Left renal cortex interstitium (tissue), 4 donors: ENCODE data around the gene NCAPG2. TPM values are rescaled to one million over a fixed set of nuclear protein-coding genes. Genes with fewer than 3 reads are reported as not detected.
"Not testable (repeated sequence)": the region's sequence is repeated elsewhere in the genome, so short reads cannot be mapped to it uniquely, and the experiment has no call there.

Experiments
- DNase-seq, 4 donors: peaks; one replicate each; pipeline ENCODE4 v3.0.0-alpha.2; 2013; ENCODE audit warnings: low read depth in 4 of 4, low spot score in 2 of 4, missing footprints in 1 of 4
- polyA plus RNA-seq, 4 donors: library from polyadenylated mRNA; unstranded; fragments of 120-200 nt; gene quantifications; one replicate each; pipeline ENCODE4 v1.2.1, GENCODE V29; 2013; ENCODE audit not compliant: insufficient read length in 4 of 4

The NCAPG2 gene
- polyA plus RNA-seq, 4 donors = 22.6 to 25.8 (median 24.7) TPM

DNA sequence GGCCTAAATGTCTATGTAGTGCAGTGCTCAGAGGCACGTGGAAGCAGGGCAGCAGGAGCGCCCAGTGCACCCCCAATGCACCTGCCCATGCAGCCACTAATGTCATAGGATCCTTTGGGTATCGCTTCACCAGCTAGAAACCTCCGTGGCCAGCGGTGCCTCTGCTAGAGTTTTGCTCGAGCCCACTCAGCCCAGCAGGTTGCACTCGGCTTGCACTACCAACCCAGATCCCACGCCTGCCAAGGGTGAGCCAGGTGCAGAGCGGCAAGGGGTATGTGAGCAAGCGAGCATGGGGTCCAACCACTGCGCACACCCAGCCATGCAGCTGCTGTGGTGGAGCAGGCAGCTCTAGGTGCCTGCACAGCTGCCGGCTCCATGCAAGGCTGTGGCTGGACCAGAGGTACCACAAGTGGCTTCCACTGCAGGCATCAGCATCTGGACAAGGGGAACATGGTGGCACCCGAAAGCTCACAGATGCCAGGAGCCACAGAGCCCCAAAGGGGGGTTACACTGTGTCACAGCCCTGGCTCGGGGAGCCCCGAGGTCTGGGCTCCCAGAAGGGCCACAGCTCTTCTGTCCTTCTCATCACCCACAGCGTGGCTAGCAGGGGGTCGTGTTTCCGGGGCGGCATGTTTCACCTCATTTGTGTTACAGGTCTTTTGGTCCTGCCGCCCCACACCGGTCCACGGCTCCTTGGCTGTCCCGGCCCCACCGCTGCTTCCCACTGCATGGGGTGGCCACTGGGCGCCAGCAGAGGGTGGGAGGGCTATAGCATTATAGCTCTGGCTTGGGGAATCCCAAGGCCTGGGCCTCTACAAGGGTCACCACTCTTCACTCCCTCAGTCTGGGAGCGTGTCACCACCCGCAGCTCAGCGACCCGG lies 2.3 kb upstream of the NCAPG2 start:
- no peak for DNase-seq

DNA sequence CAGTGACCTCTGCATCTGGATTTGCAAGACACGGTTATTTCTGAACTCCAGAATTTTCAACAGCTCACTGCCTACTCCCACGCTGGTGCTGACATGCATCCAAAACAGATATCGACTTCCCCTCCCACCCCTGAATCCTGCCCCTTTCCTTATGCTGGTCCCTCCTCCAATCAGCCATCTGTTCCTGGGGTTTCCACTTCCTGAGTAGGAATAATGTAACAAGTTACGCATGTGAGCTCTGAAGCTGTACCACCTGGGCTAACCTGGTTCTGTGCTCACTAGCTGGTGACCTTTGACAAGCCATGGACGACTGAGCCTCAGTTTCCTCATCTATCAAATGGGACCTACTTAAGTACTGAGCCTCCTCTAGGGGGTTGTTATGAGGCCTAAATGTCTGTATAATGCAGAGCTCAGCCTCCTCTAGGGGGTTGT lies 1.7 kb upstream of the NCAPG2 start:
- DNase-seq = no peak

DNA sequence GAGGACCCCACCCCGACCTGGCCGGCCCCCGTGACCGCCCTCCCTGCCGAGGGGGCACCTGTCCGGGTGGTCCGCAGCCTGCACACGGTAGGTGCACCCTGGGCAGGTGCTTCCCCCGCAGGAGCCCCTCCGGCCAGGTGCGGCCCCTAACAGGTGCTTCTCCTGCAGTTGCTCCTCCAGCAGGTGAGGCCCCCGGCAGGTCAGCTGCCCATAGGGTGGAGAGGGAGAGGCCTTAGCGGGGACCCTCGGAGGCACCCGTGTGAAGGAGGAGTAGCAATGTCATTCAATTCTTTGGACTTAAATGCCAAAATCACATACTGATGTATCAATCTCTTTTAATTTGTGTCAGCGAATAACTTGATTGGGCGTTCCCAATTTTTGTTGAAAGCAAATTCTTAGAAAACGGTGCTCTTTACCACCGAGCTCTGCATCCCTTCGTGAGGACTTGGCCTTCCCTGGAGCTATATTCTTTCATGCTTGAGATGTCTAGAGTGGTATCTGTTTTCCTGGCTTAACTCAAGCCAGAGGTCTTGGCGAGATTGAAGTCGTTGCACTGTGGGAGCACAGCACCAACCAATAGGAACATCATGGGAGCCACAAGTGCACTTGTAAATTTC lies 738 bp upstream of the NCAPG2 start:
- peak in 2 of 4 donors; percentile 3 to 16 for DNase-seq

- DNase-seq = not testable (repeated sequence)
These were observed 703 bp downstream of the NCAPG2 start for GRCh38 chr7:158703679-158704523.

DNA sequence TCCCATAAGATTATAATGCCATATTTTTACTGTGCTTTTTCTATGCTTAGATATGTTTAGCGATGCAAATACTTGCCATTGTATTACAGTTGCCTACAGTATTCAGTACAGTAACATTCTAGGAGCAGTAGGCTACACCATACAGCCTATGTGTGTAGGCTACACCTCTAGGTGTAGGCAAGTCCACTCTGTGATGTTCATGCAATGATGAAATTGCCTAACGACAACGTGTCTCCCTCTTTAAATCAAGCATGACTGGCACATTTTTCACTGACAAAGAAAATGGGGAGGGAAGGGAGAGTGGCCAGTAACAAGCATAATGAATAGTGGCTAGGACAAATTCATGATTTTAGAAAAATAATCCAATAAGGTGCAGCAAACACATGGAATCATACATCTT lies 1.7 kb downstream of the NCAPG2 start:
- no peak for DNase-seq

GRCh38 chr7:158702196-158702595 lies 2.4 kb downstream of the NCAPG2 start:
- DNase-seq = no peak

DNA sequence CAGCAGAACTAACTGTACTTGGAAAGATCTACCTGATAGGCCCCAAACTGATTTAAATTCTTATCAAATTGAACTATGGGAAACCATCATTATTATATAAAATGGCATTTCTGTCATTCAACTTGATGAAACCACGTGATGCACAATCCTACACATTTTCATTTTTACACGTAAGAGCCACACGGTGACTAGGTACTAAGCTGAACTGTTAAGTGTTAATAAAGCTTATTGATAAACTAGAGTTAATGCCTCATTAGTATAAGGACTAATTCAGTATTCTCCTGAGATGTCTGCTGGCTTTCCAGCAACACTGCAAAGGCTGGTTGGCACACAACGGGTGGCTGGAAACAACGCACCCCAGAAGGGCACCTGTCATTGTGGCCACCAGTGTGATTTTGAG lies 4.6 kb downstream of the NCAPG2 start:
- DNase-seq = no peak

DNA sequence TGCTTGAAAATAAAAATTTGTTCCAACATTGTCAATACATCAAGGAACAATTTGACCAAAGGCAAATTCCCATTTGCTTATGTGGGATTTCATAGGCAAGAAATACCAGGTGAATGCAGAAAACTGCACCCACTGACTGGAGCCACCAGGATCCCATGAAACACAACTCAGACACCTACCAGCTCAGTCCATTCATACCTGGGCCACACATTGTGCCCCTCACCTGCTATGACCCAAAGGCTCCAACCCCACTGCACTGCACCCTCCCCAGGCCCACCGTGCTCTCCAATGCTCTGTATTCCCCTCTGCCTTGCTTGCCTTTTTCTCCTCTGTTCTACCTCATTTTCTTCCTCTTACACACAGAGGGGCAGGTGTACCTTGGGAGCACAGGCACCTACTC lies 5.3 kb downstream of the NCAPG2 start:
- no peak for DNase-seq

DNA sequence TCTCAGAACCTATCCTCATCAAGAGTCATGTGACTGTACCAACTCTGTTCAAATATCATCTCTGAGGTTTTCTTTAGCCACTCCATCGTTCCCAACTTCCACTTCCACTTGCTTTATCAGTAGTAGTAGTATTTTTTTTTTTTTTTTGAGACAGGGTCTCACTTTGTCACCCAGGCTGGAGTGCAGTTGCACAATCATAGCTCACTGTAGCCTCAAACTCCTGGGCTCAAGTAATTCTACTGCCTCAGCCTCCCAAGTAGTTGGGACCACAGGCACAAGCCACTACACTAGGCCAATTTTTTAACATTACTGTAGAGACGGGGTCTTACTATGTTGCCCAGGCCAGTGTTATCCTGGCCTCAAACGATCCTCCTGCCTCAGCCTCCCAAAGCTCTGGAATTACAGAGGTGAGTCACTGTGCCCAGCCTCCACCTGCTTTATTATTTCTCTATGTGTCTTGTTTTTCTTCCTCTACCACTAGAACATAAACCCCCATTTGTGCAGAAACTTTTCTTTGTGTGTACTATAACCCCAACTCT lies 5.9 kb downstream of the NCAPG2 start:
- no peak for DNase-seq

GRCh38 chr7:158697597-158697996 lies 7.0 kb downstream of the NCAPG2 start:
- DNase-seq = not testable (repeated sequence)

GRCh38 chr7:158695726-158696452 lies 8.7 kb downstream of the NCAPG2 start:
- peak in 2 of 4 donors; percentile 13 to 15 for DNase-seq

DNA sequence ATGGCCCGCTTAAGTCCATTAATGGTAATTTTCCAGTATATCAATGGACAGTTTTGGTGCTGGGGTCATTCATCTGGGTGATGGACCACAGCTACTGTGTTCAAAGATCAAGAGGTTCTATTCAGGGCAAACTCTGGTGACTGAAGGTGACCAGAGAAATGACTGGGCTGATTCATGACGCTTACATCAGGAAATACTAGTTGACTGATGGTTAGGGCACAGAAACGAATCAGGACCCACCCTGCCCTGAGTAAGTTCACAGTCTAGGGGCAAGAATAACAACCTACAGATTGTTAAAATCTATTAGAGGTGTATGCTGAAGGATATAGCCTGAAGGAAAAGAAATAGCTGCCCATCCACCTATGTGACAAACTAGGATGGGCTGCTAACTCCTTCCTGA lies 9.5 kb downstream of the NCAPG2 start:
- DNase-seq = no peak

GRCh38 chr7:158694650-158695049 lies 10.0 kb downstream of the NCAPG2 start:
- no peak for DNase-seq

DNA sequence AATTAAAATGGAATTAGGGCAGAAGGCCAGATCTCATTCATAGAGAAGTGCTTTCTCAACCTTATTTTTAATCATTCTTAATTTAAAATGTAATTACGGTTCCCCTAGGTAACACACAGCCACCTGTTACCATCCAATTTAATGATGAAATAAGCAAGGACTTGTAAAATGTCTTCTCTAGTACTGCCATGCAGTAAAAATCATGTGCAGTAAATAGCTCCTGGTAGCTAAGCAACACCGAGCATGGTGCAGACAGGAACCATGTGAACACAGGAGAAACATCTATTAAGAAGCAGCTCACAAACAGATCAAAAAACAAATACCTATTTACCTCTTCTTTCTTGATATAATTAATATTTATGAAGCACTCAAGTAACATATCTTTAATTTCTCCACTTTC lies 15.1 kb downstream of the NCAPG2 start:
- DNase-seq = no peak

DNA sequence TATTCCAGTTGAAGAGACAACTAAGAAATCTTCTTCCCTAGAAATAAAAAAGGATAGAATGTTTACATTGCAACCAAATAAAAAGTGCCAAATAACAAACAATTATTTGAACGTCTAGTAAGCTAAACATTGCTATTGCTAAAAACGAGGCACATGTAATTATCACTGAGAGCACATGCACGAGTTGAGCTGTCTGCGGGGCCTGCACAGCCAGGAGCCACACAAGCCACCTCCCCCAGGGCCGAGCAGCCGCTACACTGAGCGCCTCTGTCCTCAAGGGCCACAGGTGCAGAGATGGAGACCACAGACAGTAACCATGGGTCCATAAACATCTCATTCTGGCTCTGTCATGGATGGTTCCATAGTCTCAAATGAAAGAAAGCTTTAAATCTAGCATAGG lies 17.2 kb downstream of the NCAPG2 start:
- no peak for DNase-seq

GRCh38 chr7:158685693-158686092 lies 18.9 kb downstream of the NCAPG2 start:
- no peak for DNase-seq

DNA sequence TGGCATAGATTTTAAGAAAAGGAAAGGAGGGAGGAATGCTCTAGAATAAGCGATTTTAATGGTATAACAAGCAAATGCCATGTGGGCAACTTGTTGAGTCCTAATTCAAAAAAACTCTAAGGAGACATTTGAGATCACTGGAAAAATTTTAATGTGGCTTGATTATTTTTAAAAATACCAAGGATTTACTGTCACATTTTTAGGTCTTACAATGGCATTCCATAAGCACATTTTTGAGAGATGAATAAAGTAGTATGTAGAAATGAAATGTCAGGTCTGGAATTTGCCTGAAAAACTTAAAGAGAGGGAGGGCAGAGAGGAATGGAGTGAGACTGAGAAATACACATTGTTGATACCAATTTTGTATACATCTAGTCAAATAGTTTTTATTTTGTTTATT lies 20.3 kb downstream of the NCAPG2 start:
- DNase-seq = no peak

- DNase-seq = no peak
These were observed 21.1 kb downstream of the NCAPG2 start for GRCh38 chr7:158683541-158683940.

DNA sequence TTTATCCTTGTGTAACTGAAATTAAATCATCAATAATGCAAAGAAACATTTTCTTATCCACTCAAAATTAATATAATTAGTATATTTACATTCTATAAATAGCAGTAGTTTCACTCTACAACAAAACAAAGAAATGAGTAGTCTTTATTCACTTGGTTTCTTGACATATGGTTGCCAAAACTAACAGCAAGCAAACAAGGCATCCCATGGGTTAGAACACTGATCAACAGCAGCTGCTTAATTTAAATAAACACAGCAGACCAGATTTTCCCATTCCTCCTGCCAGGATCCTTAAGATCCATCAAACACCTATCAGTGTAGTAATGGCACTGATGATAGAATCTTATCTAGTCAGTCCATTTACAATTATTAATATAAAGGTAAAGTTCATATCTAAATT lies 22.1 kb downstream of the NCAPG2 start:
- no peak for DNase-seq

- no peak for DNase-seq
These were observed 23.9 kb downstream of the NCAPG2 start for GRCh38 chr7:158680754-158681153.
